H9 (cell line): ENCODE results near the gene TMEM161B. TPM values are rescaled to one million over a fixed set of nuclear protein-coding genes. Genes with fewer than 3 reads are reported as not detected.

Experiments used
- DNase-seq: peaks from one replicate; pipeline ENCODE4 v3.0.0-alpha.2; 2017
- H2AFZ ChIP-seq: one replicate; pipeline ENCODE4 v1.6.1; 2013; ENCODE audit warnings: mild to moderate bottlenecking, low read length, control low read depth, moderate library complexity
- H2AK5ac ChIP-seq: 2 replicates; pipeline ENCODE4 v1.6.1; 2013; ENCODE audit warnings: low read length, control low read depth, mixed read lengths; ENCODE audit not compliant: insufficient read length
- H2BK120ac ChIP-seq: one replicate; pipeline ENCODE4 v1.6.1; 2013; ENCODE audit warnings: low read depth, mild to moderate bottlenecking, low read length, control low read depth, inconsistent platforms; ENCODE audit not compliant: poor library complexity, severe bottlenecking
- H2BK12ac ChIP-seq: 2 replicates; pipeline ENCODE4 v1.6.1; 2013; ENCODE audit warnings: low read length, control low read depth, mixed read lengths, low read depth; ENCODE audit not compliant: insufficient read length
- H2BK15ac ChIP-seq: 2 replicates; pipeline ENCODE4 v1.6.1; 2013; ENCODE audit warnings: low read depth, low read length, control low read depth
- H2BK20ac ChIP-seq: one replicate; pipeline ENCODE4 v1.6.1; 2013; ENCODE audit warnings: low read depth, mild to moderate bottlenecking, low read length, control low read depth, inconsistent platforms; ENCODE audit not compliant: poor library complexity, severe bottlenecking
- H2BK5ac ChIP-seq: 2 replicates; pipeline ENCODE4 v1.6.1; 2013; ENCODE audit warnings: low read length, control low read depth, mixed read lengths; ENCODE audit not compliant: insufficient read length
- H3K14ac ChIP-seq: 2 replicates; pipeline ENCODE4 v1.6.1; 2013; ENCODE audit warnings: low read length, control low read depth; ENCODE audit not compliant: insufficient read depth
- H3K18ac ChIP-seq: 2 replicates; pipeline ENCODE4 v1.6.1; 2013; ENCODE audit warnings: low read depth, mild to moderate bottlenecking, mixed read lengths, low read length, control low read depth; ENCODE audit not compliant: insufficient read length
- H3K23ac ChIP-seq: 2 replicates; pipeline ENCODE4 v1.6.1; 2013; ENCODE audit warnings: low read length, control low read depth, mixed read lengths, low read depth; ENCODE audit not compliant: insufficient read length
- H3K23me2 ChIP-seq: 2 replicates; pipeline ENCODE4 v1.6.1; 2013; ENCODE audit warnings: low read depth, mild to moderate bottlenecking, mixed read lengths, low read length, control low read depth; ENCODE audit not compliant: insufficient read length, poor library complexity, severe bottlenecking
- H3K27ac ChIP-seq: 2 replicates; pipeline ENCODE4 v1.5.1; 2013; ENCODE audit warnings: low read length, control low read depth, mixed read lengths, low read depth; ENCODE audit not compliant: insufficient read length
- H3K27me3 ChIP-seq: 2 replicates; pipeline ENCODE4 v1.6.1; 2013; ENCODE audit warnings: low read length, control low read depth, inconsistent platforms; ENCODE audit not compliant: insufficient read depth
- H3K4ac ChIP-seq: 2 replicates; pipeline ENCODE4 v1.6.1; 2013; ENCODE audit warnings: low read depth, mild to moderate bottlenecking, control low read depth, inconsistent platforms, low read length, moderate library complexity
- H3K4me1 ChIP-seq: 2 replicates; pipeline ENCODE4 v1.6.1; 2013; ENCODE audit warnings: low read length, control low read depth, inconsistent platforms; ENCODE audit not compliant: insufficient read depth
- H3K4me2 ChIP-seq: 2 replicates; pipeline ENCODE4 v1.6.1; 2013; ENCODE audit warnings: low read length, control low read depth, mixed read lengths; ENCODE audit not compliant: insufficient read length, insufficient read depth
- H3K56ac ChIP-seq: 2 replicates; pipeline ENCODE4 v1.6.1; 2013; ENCODE audit warnings: low read depth, mild to moderate bottlenecking, mixed read lengths, low read length, control low read depth; ENCODE audit not compliant: insufficient read length
- H3K79me1 ChIP-seq: 2 replicates; pipeline ENCODE4 v1.6.1; 2013; ENCODE audit warnings: low read depth, mild to moderate bottlenecking, moderate library complexity, low read length, control low read depth, inconsistent platforms; ENCODE audit not compliant: insufficient read depth, poor library complexity, severe bottlenecking
- H3K79me2 ChIP-seq: 2 replicates; pipeline ENCODE4 v1.6.1; 2013; ENCODE audit warnings: low read length, control low read depth, inconsistent platforms; ENCODE audit not compliant: insufficient read depth
- H3K9ac ChIP-seq: 2 replicates; pipeline ENCODE4 v1.6.1; 2013; ENCODE audit warnings: low read length, control low read depth, mixed read lengths; ENCODE audit not compliant: insufficient read length; ENCODE audit errors: extremely low read depth
- H3K9me3 ChIP-seq: one replicate; pipeline ENCODE4 v1.6.1; 2013; ENCODE audit warnings: low read depth, low read length, inconsistent platforms; ENCODE audit not compliant: control insufficient read depth
- H3T11ph ChIP-seq: one replicate; pipeline ENCODE4 v1.6.1; 2013; ENCODE audit warnings: mild to moderate bottlenecking, low read length, control low read depth, inconsistent platforms
- H4K20me1 ChIP-seq: one replicate; pipeline ENCODE4 v1.6.1; 2013; ENCODE audit not compliant: control insufficient read depth, insufficient read length, insufficient read depth
- H4K5ac ChIP-seq: 2 replicates; pipeline ENCODE4 v1.6.1; 2013; ENCODE audit warnings: low read depth, mild to moderate bottlenecking, mixed read lengths, low read length, control low read depth; ENCODE audit not compliant: insufficient read length
- H4K8ac ChIP-seq: replicated peaks from 2 replicates; pipeline ENCODE4 v1.6.1; 2013; ENCODE audit warnings: low read length, control low read depth, mixed read lengths, low read depth; ENCODE audit not compliant: insufficient read length
- H4K91ac ChIP-seq: 2 replicates; pipeline ENCODE4 v1.6.1; 2013; ENCODE audit warnings: low read depth, mild to moderate bottlenecking, moderate library complexity, mixed read lengths, low read length, control low read depth; ENCODE audit not compliant: insufficient read length
- H3K27ac Mint-ChIP-seq, 3 experiments: 2 replicates in 2 of 3; 3 replicates in 1 of 3; pipeline ENCODE4 v1.8.0; 2020 to 2021; ENCODE audit warnings: mixed read lengths in 3 of 3, mild to moderate bottlenecking in 1 of 3, moderate library complexity in 1 of 3
- H3K27me3 Mint-ChIP-seq: 2 replicates; pipeline ENCODE4 v1.8.0; 2021; ENCODE audit warnings: low read depth, mild to moderate bottlenecking, moderate library complexity, mixed read lengths
- H3K36me3 Mint-ChIP-seq, 3 experiments: 2 replicates in 2 of 3; 3 replicates in 1 of 3; pipeline ENCODE4 v1.8.0; 2020 to 2021; ENCODE audit warnings: low read depth in 3 of 3, mixed read lengths in 3 of 3; ENCODE audit not compliant: insufficient read depth in 1 of 3
- H3K4me1 Mint-ChIP-seq, 2 experiments: 2 replicates each; pipeline ENCODE4 v1.8.0; 2020; ENCODE audit warnings: mixed read lengths in 2 of 2
- H3K4me3 Mint-ChIP-seq, 2 experiments: 2 replicates in 1 of 2; 3 replicates in 1 of 2; pipeline ENCODE4 v1.8.0; 2020 to 2021; ENCODE audit warnings: mild to moderate bottlenecking in 2 of 2, mixed read lengths in 2 of 2, moderate library complexity in 1 of 2
- H3K9me3 Mint-ChIP-seq, 2 experiments: 2 replicates in 1 of 2; 3 replicates in 1 of 2; pipeline ENCODE4 v1.8.0; 2020; ENCODE audit warnings: mild to moderate bottlenecking in 2 of 2, mixed read lengths in 2 of 2, moderate library complexity in 1 of 2
- WGBS: extraction: QIAGEN DNeasy Blood & Tissue Kit; methylation state at CpG from one replicate; pipeline ENCODE4 v1.1.7; 2013; ENCODE audit warnings: missing lambda C conversion rate, low lambda C conversion rate, mixed read lengths; ENCODE audit not compliant: insufficient read length; ENCODE audit errors: extremely low coverage; 5-methylcytosine and 5-hydroxymethylcytosine counted together
- total RNA-seq: library from RNA; stranded (reverse); gene quantifications from 2 replicates; pipeline ENCODE4 v1.2.1, GENCODE V29; 2021
- TF ChIP-seq, protein P1 (sequence below): fragments of 200-600 bp; sonication (generic); conservative IDR thresholded peaks from 3 replicates; pipeline ENCODE4 v1.8.0; 2021; ENCODE audit warnings: antibody characterized with exemption, mild to moderate bottlenecking

TMEM161B gene
- total RNA-seq, 1 experiment from 2014 or later = 17.9 TPM

- no peak overlapping the region for H3K14ac ChIP-seq
- H3K79me2 ChIP-seq = peaks cover 10% of the 10 kb centered on the region; the same call in 1 of the 2 replicates
- no peaks in the 10 kb centered on the region for H3K79me1 ChIP-seq
- H2BK12ac ChIP-seq = no peak overlapping the region
- no peak overlapping the region for H3K4ac ChIP-seq
- no peaks in the 10 kb centered on the region for H4K20me1 ChIP-seq
- H2AK5ac ChIP-seq = no peak overlapping the region
- TF ChIP-seq, protein P1, sequence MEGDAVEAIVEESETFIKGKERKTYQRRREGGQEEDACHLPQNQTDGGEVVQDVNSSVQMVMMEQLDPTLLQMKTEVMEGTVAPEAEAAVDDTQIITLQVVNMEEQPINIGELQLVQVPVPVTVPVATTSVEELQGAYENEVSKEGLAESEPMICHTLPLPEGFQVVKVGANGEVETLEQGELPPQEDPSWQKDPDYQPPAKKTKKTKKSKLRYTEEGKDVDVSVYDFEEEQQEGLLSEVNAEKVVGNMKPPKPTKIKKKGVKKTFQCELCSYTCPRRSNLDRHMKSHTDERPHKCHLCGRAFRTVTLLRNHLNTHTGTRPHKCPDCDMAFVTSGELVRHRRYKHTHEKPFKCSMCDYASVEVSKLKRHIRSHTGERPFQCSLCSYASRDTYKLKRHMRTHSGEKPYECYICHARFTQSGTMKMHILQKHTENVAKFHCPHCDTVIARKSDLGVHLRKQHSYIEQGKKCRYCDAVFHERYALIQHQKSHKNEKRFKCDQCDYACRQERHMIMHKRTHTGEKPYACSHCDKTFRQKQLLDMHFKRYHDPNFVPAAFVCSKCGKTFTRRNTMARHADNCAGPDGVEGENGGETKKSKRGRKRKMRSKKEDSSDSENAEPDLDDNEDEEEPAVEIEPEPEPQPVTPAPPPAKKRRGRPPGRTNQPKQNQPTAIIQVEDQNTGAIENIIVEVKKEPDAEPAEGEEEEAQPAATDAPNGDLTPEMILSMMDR = no peak
- no peak overlapping the region for H3K4me3 Mint-ChIP-seq
- H3K4me1 ChIP-seq = peaks cover 17% of the 10 kb centered on the region; the same call in 1 of the 2 replicates
- H3K27ac Mint-ChIP-seq = peak overlapping the region; percentile 11 to 98 (median 42); a peak in 6 of 7 replicates
- WGBS = no CpG with 5 or more reads among the region's 1 CpG
- H2AFZ ChIP-seq = no peak overlapping the region
- H3K9me3 Mint-ChIP-seq = no peaks in the 10 kb centered on the region
- H3K27me3 Mint-ChIP-seq = no peaks in the 10 kb centered on the region
- H3T11ph ChIP-seq = no peak overlapping the region
- H4K8ac ChIP-seq = no peak overlapping the region
- H3K36me3 Mint-ChIP-seq = peaks cover 0 to 1% (median 0%) of the 10 kb centered on the region in 3 experiments; a peak in 1 of 7 replicates
- no peaks in the 10 kb centered on the region for H3K27me3 ChIP-seq
- no peak overlapping the region for H3K4me2 ChIP-seq
- H3K4me1 Mint-ChIP-seq = peaks cover 75 to 82% of the 10 kb centered on the region in 2 experiments
- no peaks in the 10 kb centered on the region for H3K9me3 ChIP-seq
- no peaks in the 10 kb centered on the region for H3K23me2 ChIP-seq
- H3K27ac ChIP-seq = no peak overlapping the region
- H3K23ac ChIP-seq = no peak overlapping the region
- no peak overlapping the region for H3K9ac ChIP-seq
- H2BK120ac ChIP-seq = no peak overlapping the region
- H2BK5ac ChIP-seq = no peak overlapping the region
- H2BK15ac ChIP-seq = no peak overlapping the region
- no peak overlapping the region for H2BK20ac ChIP-seq
- DNase-seq = no peak
- no peak overlapping the region for H3K56ac ChIP-seq
- H4K91ac ChIP-seq = no peak overlapping the region
- H4K5ac ChIP-seq = no peak overlapping the region
- no peak overlapping the region for H3K18ac ChIP-seq
These were observed 23.3 kb downstream of the TMEM161B start for GRCh38 chr5:88245241-88245892.
